Vagina (tissue), 2 donors: Measurements from ENCODE around the gene TGFBR2. TPM values are rescaled to one million over a fixed set of nuclear protein-coding genes. Genes with fewer than 3 reads are reported as not detected.

ENCODE experiments used
- DNase-seq, 2 donors: peaks; one replicate each; pipeline ENCODE4 v3.0.0-alpha.2; 2017; ENCODE audit errors: extremely low spot score in 2 of 2
- H3K27ac ChIP-seq: fragments of 200-600 bp; sonication (generic); one replicate; pipeline ENCODE4 v1.5.1; 2019
- H3K27me3 ChIP-seq: fragments of 200-600 bp; sonication (generic); one replicate; pipeline ENCODE4 v1.5.1; 2019
- H3K36me3 ChIP-seq, 2 donors: fragments of 200-600 bp; sonication (generic); one replicate each; pipeline ENCODE4 v1.5.1; 2017 to 2019
- H3K4me1 ChIP-seq: fragments of 200-600 bp; sonication (generic); one replicate; pipeline ENCODE4 v1.5.1; 2019
- H3K4me3 ChIP-seq, 2 donors: fragments of 200-600 bp; sonication (generic); 1 replicate in 1 of 2; 2 replicates in 1 of 2; pipeline ENCODE4 v1.5.1; 2016 to 2019
- H3K9me3 ChIP-seq: fragments of 200-600 bp; sonication (generic); one replicate; pipeline ENCODE4 v1.5.1; 2019
- CTCF ChIP-seq, 3 experiments: fragments of 450-650 bp in 2 of 3; fragments of 200-600 bp in 1 of 3; sonication (generic) in 1 of 3; IDR thresholded peaks; one replicate each; pipeline ENCODE4 v1.5.1; 2017 to 2019; ENCODE audit warnings: antibody characterized with exemption in 3 of 3, mild to moderate bottlenecking in 2 of 3, moderate library complexity in 2 of 3
- POLR2A ChIP-seq, 2 donors: fragments of 450-650 bp; IDR thresholded peaks; one replicate each; pipeline ENCODE4 v1.6.1; 2017; ENCODE audit warnings: antibody characterized with exemption in 2 of 2, mild to moderate bottlenecking in 2 of 2, moderate library complexity in 2 of 2
- POLR2AphosphoS5 ChIP-seq, 2 donors: sonication (generic); formaldehyde crosslinking; IDR thresholded peaks; one replicate each; pipeline ENCODE4 v1.9.0; 2017; ENCODE audit warnings: antibody characterized with exemption in 2 of 2, mild to moderate bottlenecking in 2 of 2, low read depth in 1 of 2; ENCODE audit not compliant: insufficient read depth in 1 of 2
- intact Hi-C: fragments of 100-400 bp; cut with DNase I; formaldehyde crosslinking; loops from one replicate; pipeline ENCODE4 v1.15.1; 2023
- total RNA-seq: library from RNA; depleted of rRNA; stranded (reverse); fragments of >200 nt; gene quantifications from one replicate; pipeline ENCODE4 v1.2.3, GENCODE V29; 2016

Gene TGFBR2
- total RNA-seq, 1 donor from 2014 or later, result 176 TPM

- intact Hi-C loops, result no loop called here
- H3K9me3 ChIP-seq, result no peaks in the 10 kb centered on the region
- H3K4me1 ChIP-seq, result peaks cover 5% of the 10 kb centered on the region
- no peaks in the 10 kb centered on the region for H3K36me3 ChIP-seq
- H3K27me3 ChIP-seq, result no peaks in the 10 kb centered on the region
- no peak overlapping the region for H3K27ac ChIP-seq
- TF ChIP-seq POLR2A (IDR thresholded peaks at IDR 0.05), result no peak
- no peak for TF ChIP-seq POLR2AphosphoS5 (IDR thresholded peaks at IDR 0.05; ENCODE audit: insufficient read depth in 1 of 2, low read depth in 1 of 2)
- no peak for TF ChIP-seq CTCF (IDR thresholded peaks at IDR 0.05)
- no peak for DNase-seq
- no peak overlapping the region for H3K4me3 ChIP-seq
These were observed 24.4 kb upstream of the TGFBR2 start for GRCh38 chr3:30581982-30582381.

GRCh38 chr3:30583973-30584372, 22.4 kb upstream of the TGFBR2 start:
- H3K4me1 ChIP-seq, result peaks cover 5% of the 10 kb centered on the region
- H3K27me3 ChIP-seq, result no peaks in the 10 kb centered on the region
- H3K27ac ChIP-seq, result no peak overlapping the region
- no peak overlapping the region for H3K4me3 ChIP-seq
- no peaks in the 10 kb centered on the region for H3K36me3 ChIP-seq
- H3K9me3 ChIP-seq, result no peaks in the 10 kb centered on the region
- intact Hi-C loops, result no loop called here
- DNase-seq, result no peak
- no peak for TF ChIP-seq POLR2AphosphoS5 (IDR thresholded peaks at IDR 0.05; ENCODE audit: insufficient read depth in 1 of 2, low read depth in 1 of 2)
- TF ChIP-seq CTCF (IDR thresholded peaks at IDR 0.05), result no peak
- no peak for TF ChIP-seq POLR2A (IDR thresholded peaks at IDR 0.05)

- no peaks in the 10 kb centered on the region for H3K36me3 ChIP-seq
- H3K4me1 ChIP-seq, result no peaks in the 10 kb centered on the region
- no peak overlapping the region for H3K27ac ChIP-seq
- TF ChIP-seq POLR2A (IDR thresholded peaks at IDR 0.05), result no peak
- no peak for TF ChIP-seq POLR2AphosphoS5 (IDR thresholded peaks at IDR 0.05; ENCODE audit: insufficient read depth in 1 of 2, low read depth in 1 of 2)
- TF ChIP-seq CTCF (IDR thresholded peaks at IDR 0.05), result no peak
- intact Hi-C loops, result no loop called here
- H3K4me3 ChIP-seq, result no peak overlapping the region
- H3K27me3 ChIP-seq, result no peaks in the 10 kb centered on the region
- no peak for DNase-seq
- no peaks in the 10 kb centered on the region for H3K9me3 ChIP-seq
These were observed 20.7 kb upstream of the TGFBR2 start for GRCh38 chr3:30585654-30586053.

GRCh38 chr3:30586096-30586805, 20.1 kb upstream of the TGFBR2 start:
- Histone ChIP-seq H3K4me1 (no peaks in the 10 kb centered on the region), H3K36me3 (no peaks in the 10 kb centered on the region), H3K9me3 (no peaks in the 10 kb centered on the region), H3K4me3 (no peak overlapping the region), H3K27ac (no peak overlapping the region), H3K27me3 (no peaks in the 10 kb centered on the region)
- intact Hi-C loops, result no loop called here
- DNase-seq, result no peak
- TF ChIP-seq POLR2A (IDR thresholded peaks at IDR 0.05) (no peak), POLR2AphosphoS5 (IDR thresholded peaks at IDR 0.05; ENCODE audit: insufficient read depth in 1 of 2, low read depth in 1 of 2) (no peak), CTCF (IDR thresholded peaks at IDR 0.05) (no peak)

- Histone ChIP-seq H3K27me3 (no peaks in the 10 kb centered on the region), H3K4me3 (no peak overlapping the region), H3K27ac (no peak overlapping the region), H3K36me3 (no peaks in the 10 kb centered on the region), H3K4me1 (no peaks in the 10 kb centered on the region), H3K9me3 (no peaks in the 10 kb centered on the region)
- no peak for DNase-seq
- TF ChIP-seq POLR2AphosphoS5 (IDR thresholded peaks at IDR 0.05; ENCODE audit: insufficient read depth in 1 of 2, low read depth in 1 of 2), result no peak
- no peak for TF ChIP-seq POLR2A (IDR thresholded peaks at IDR 0.05)
- no peak for TF ChIP-seq CTCF (IDR thresholded peaks at IDR 0.05)
- intact Hi-C loops, result no loop called here
These were observed 19.5 kb upstream of the TGFBR2 start for GRCh38 chr3:30586806-30587486.
